Right lobe of liver (tissue), 6 donors: ENCODE results near the gene KLHL41. TPM values are rescaled to one million over a fixed set of nuclear protein-coding genes. Genes with fewer than 3 reads are reported as not detected.

Source experiments
- ATAC-seq, 4 donors: fragments of 200-7000 bp; cut with Tn5 transposase; one replicate each; pipeline ENCODE4 v1.9.1; 2020; ENCODE audit warnings: mild to moderate bottlenecking in 4 of 4, moderate library complexity in 4 of 4
- DNase-seq, 3 donors: peaks; one replicate each; pipeline ENCODE4 v3.0.0-alpha.2; 2020
- H3K27ac ChIP-seq, 3 donors: fragments of 200-600 bp; one replicate each; pipeline ENCODE4 v1.8.0; 2022
- H3K27me3 ChIP-seq, 2 donors: fragments of 200-600 bp; one replicate each; pipeline ENCODE4 v1.8.0; 2022
- H3K36me3 ChIP-seq, 4 donors: fragments of 200-600 bp; sonication (generic) in 1 of 4; one replicate each; pipeline versions ENCODE4 v1.5.1 to v1.8.0; 2017 to 2022; ENCODE audit warnings: control low read depth in 1 of 4
- H3K4me1 ChIP-seq, 4 donors: fragments of 200-600 bp; sonication (generic) in 1 of 4; one replicate each; pipeline versions ENCODE4 v1.5.1 to v1.8.0; 2017 to 2022; ENCODE audit warnings: control low read depth in 1 of 4
- H3K4me3 ChIP-seq, 3 donors: fragments of 200-600 bp; one replicate each; pipeline ENCODE4 v1.8.0; 2022
- H3K9me3 ChIP-seq, 4 donors: fragments of 200-600 bp; sonication (generic) in 1 of 4; one replicate each; pipeline versions ENCODE4 v1.5.1 to v1.8.0; 2017 to 2022; ENCODE audit warnings: control low read depth in 1 of 4
- POLR2A ChIP-seq: fragments of 450-650 bp; IDR thresholded peaks from one replicate; pipeline ENCODE4 v1.6.1; 2017; ENCODE audit warnings: antibody characterized with exemption, mild to moderate bottlenecking
- WGBS: methylation state at CpG from one replicate; pipeline ENCODE4 v1.1.6; 2018; ENCODE audit warnings: low coverage, low lambda C conversion rate; ENCODE audit not compliant: insufficient coverage; ENCODE audit errors: missing lambda C conversion rate; 5-methylcytosine and 5-hydroxymethylcytosine counted together
- intact Hi-C, 2 donors: fragments of 100-400 bp; cut with DNase I; formaldehyde crosslinking; loops; one replicate each; pipeline versions ENCODE4 v1.11.2 to v1.14.1; 2022
- total RNA-seq, 6 experiments: library from RNA; depleted of rRNA in 2 of 6; stranded (reverse); fragments of >200 nt in 2 of 6; fragmentation: NEBNext Ultra II Directional in 3 of 6; extraction: Animal tissue kit (Norgen Biotek cat#: 25700) in 3 of 6; gene quantifications; one replicate each; pipeline versions ENCODE4 v1.1.0 to v1.2.4, GENCODE V29; 2016 to 2023
- TF ChIP-seq, protein P1 (sequence below), 4 donors: fragments of 200-600 bp in 3 of 4; fragments of 450-650 bp in 1 of 4; IDR thresholded peaks; one replicate each; pipeline versions ENCODE4 v1.5.1 to v1.8.0; 2016 to 2022; ENCODE audit warnings: antibody characterized with exemption in 4 of 4, mild to moderate bottlenecking in 2 of 4
- donor health status: DM: no; HTN: yes; CAD: no.
- donor health status: DM: no; HTN: no; CAD: no.
- donor health status: DM: no; HTN: no; CAD: no.
- donor health status: DM: no; HTN: yes; CAD: no.
- donor health status: DM: no; HTN: yes; CAD: no.

KLHL41 gene
- total RNA-seq, 6 experiments from 2014 or later, result 0.22 to 3.7 (median 0.30) TPM

DNA sequence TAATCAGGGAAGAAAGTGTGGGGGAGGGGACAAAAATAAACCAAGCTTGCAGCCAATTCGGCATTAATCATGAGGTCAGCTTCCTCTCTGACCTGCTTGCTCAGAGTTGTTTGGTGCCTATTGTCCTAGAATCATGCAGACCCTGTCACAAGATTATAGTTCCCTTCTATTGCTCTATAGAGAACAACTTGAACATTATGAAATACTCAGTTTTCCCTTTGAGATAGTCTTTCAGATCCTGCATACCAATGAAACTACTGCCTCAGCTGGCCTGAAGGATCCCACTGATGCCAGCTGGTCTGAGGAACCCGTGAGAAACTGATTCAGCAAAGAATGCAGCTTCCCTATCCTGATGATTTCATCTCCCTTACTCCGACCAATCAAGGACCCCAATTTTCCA is 31.2 kb upstream of the KLHL41 start:
- DNase-seq, result no peak
- no peak for TF ChIP-seq POLR2A
- intact Hi-C loops, result no loop called here
- H3K9me3 ChIP-seq, result no peaks in the 10 kb centered on the region
- 45% methylated on average over 2 of the region's 3 CpGs for whole genome bisulfite sequencing
- H3K27ac ChIP-seq, result peak overlapping the region in 2 of 3 donors; percentile 22 to 70
- H3K36me3 ChIP-seq, result no peaks in the 10 kb centered on the region
- no peak overlapping the region for H3K4me3 ChIP-seq
- H3K27me3 ChIP-seq, result no peaks in the 10 kb centered on the region
- peak; percentile 43 to 55 (median 47) for ATAC-seq
- peaks cover 0 to 4% (median 0%) of the 10 kb centered on the region in 4 donors for H3K4me1 ChIP-seq

GRCh38 chr2:169478745-169479256 is 30.7 kb upstream of the KLHL41 start:
- Histone ChIP-seq H3K27me3 (no peaks in the 10 kb centered on the region), H3K4me1 (peaks cover 0 to 4% (median 0%) of the 10 kb centered on the region in 4 donors), H3K36me3 (no peaks in the 10 kb centered on the region), H3K27ac (peak overlapping the region; percentile 22 to 70 (median 26)), H3K4me3 (peak overlapping the region; percentile 76 to 84 (median 79)), H3K9me3 (no peaks in the 10 kb centered on the region)
- no peak for ATAC-seq
- no peak for DNase-seq
- no peak for TF ChIP-seq POLR2A
- TF ChIP-seq, protein P1, sequence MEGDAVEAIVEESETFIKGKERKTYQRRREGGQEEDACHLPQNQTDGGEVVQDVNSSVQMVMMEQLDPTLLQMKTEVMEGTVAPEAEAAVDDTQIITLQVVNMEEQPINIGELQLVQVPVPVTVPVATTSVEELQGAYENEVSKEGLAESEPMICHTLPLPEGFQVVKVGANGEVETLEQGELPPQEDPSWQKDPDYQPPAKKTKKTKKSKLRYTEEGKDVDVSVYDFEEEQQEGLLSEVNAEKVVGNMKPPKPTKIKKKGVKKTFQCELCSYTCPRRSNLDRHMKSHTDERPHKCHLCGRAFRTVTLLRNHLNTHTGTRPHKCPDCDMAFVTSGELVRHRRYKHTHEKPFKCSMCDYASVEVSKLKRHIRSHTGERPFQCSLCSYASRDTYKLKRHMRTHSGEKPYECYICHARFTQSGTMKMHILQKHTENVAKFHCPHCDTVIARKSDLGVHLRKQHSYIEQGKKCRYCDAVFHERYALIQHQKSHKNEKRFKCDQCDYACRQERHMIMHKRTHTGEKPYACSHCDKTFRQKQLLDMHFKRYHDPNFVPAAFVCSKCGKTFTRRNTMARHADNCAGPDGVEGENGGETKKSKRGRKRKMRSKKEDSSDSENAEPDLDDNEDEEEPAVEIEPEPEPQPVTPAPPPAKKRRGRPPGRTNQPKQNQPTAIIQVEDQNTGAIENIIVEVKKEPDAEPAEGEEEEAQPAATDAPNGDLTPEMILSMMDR (IDR thresholded peaks at IDR 0.05), result no peak
- intact Hi-C loops, result no loop called here
- 63% methylated on average over 11 of the region's 14 CpGs for WGBS

GRCh38 chr2:169479257-169480078 is 30.0 kb upstream of the KLHL41 start, which contains the start of gene BBS5:
Gene BBS5 (plus strand): TSS chr2:169479494. CDS start chr2:169479554, 60 bp downstream.
- peak; percentile 91 to 93 (median 92) for ATAC-seq

GRCh38 chr2:169480079-169480465 is 29.4 kb upstream of the KLHL41 start:
- ATAC-seq, result no peak
- peak overlapping the region; percentile 76 to 84 (median 79) for H3K4me3 ChIP-seq
- no peaks in the 10 kb centered on the region for H3K9me3 ChIP-seq
- H3K4me1 ChIP-seq, result peaks cover 0 to 4% (median 0%) of the 10 kb centered on the region in 4 donors
- intact Hi-C loops, result no loop called here
- DNase-seq, result no peak
- H3K27me3 ChIP-seq, result no peaks in the 10 kb centered on the region
- 44% methylated on average over 9 of the region's 9 CpGs for WGBS
- TF ChIP-seq, protein P1 (IDR thresholded peaks at IDR 0.05), result no peak
- TF ChIP-seq POLR2A, result no peak
- H3K27ac ChIP-seq, result peak overlapping the region in 2 of 3 donors; percentile 26 to 70
- H3K36me3 ChIP-seq, result peaks cover 0 to 7% (median 0%) of the 10 kb centered on the region in 4 donors

More at GRCh38 chr2:169479257-169480078, 30.0 kb upstream of the KLHL41 start, which contains the start of gene BBS5:
- Histone ChIP-seq H3K27me3 (no peaks in the 10 kb centered on the region), H3K36me3 (peaks cover 0 to 4% (median 0%) of the 10 kb centered on the region in 4 donors), H3K4me3 (peak within 1 kb of the TSS; percentile 76 to 84 (median 79)), H3K4me1 (peaks cover 0 to 4% (median 0%) of the 10 kb centered on the region in 4 donors), H3K9me3 (no peaks in the 10 kb centered on the region), H3K27ac (peak within 1 kb of the TSS; percentile 22 to 70 (median 26))
- intact Hi-C loops, result no loop called here
- WGBS, result 0% methylated on average over 17 of the region's 71 CpGs
- TF ChIP-seq POLR2A, result no peak
- TF ChIP-seq, protein P1 (IDR thresholded peaks at IDR 0.05), result peak; percentile 30 to 57 (median 46)
- DNase-seq, result peak; percentile 81 to 87 (median 82)
